Gastrocnemius medialis (tissue), 4 donors: ENCODE results near the gene PRKCQ. TPM values are rescaled to one million over a fixed set of nuclear protein-coding genes. Genes with fewer than 3 reads are reported as not detected.

Experiments
- ATAC-seq, 2 donors: fragments of 150-250 bp; one replicate each; pipeline ENCODE4 v1.9.1; 2016
- DNase-seq, 2 donors: peaks; one replicate each; pipeline ENCODE4 v3.0.0-alpha.2; 2019
- H3K27ac ChIP-seq, 4 donors: fragments of 200-600 bp; sonication (generic); 1 replicate in 1 of 4; 2 replicates in 3 of 4; pipeline ENCODE4 v1.5.1; 2016 to 2018; ENCODE audit warnings: mild to moderate bottlenecking in 2 of 4, moderate library complexity in 1 of 4
- H3K27me3 ChIP-seq, 3 donors: fragments of 200-600 bp; sonication (generic) in 2 of 3; 1 replicate in 1 of 3; 2 replicates in 2 of 3; pipeline versions ENCODE4 v1.5.1 to v1.6.0; 2016 to 2019; ENCODE audit warnings: mild to moderate bottlenecking in 1 of 3, moderate library complexity in 1 of 3
- H3K36me3 ChIP-seq, 2 donors: fragments of 200-600 bp; sonication (generic) in 1 of 2; one replicate each; pipeline ENCODE4 v1.5.1; 2017 to 2018
- H3K4me1 ChIP-seq, 2 donors: fragments of 200-600 bp; sonication (generic) in 1 of 2; one replicate each; pipeline ENCODE4 v1.5.1; 2016 to 2017; ENCODE audit warnings: mild to moderate bottlenecking in 2 of 2
- H3K4me3 ChIP-seq, 4 donors: fragments of 200-600 bp; sonication (generic) in 3 of 4; 1 replicate in 1 of 4; 2 replicates in 3 of 4; pipeline ENCODE4 v1.5.1; 2016 to 2019; ENCODE audit warnings: mild to moderate bottlenecking in 2 of 4
- H3K9me3 ChIP-seq, 3 donors: fragments of 200-600 bp; sonication (generic) in 2 of 3; 1 replicate in 1 of 3; 2 replicates in 2 of 3; pipeline ENCODE4 v1.5.1; 2016 to 2019
- CTCF ChIP-seq, 5 experiments: fragments of 450-650 bp in 3 of 5; fragments of 200-600 bp in 2 of 5; sonication (generic) in 2 of 5; IDR thresholded peaks in 4 of 5; conservative IDR thresholded peaks in 1 of 5; 1 replicate in 4 of 5; 2 replicates in 1 of 5; pipeline ENCODE4 v1.5.1; 2016 to 2019; ENCODE audit warnings: antibody characterized with exemption in 5 of 5, mild to moderate bottlenecking in 3 of 5, moderate library complexity in 3 of 5
- POLR2A ChIP-seq, 2 donors: fragments of 450-650 bp; IDR thresholded peaks; one replicate each; pipeline ENCODE4 v1.6.1; 2017; ENCODE audit warnings: antibody characterized with exemption in 2 of 2, mild to moderate bottlenecking in 2 of 2, moderate library complexity in 2 of 2
- in situ Hi-C, 4 donors: fragments of 200-750 bp; cut with MboI; loops; one replicate each; pipeline versions ENCODE4 v1.15.0 to v1.8.0; 2017; ENCODE audit warnings: low sequenced_read_pairs in 4 of 4
- intact Hi-C: fragments of 100-400 bp; cut with DNase I; formaldehyde crosslinking; loops from one replicate; pipeline ENCODE4 v1.15.1; 2023; ENCODE audit warnings: low total_unique reads
- total RNA-seq, 4 donors: library from RNA; depleted of rRNA; stranded (reverse); fragments of >200 nt; gene quantifications; one replicate each; pipeline versions ENCODE4 v1.1.0 to v1.2.3, GENCODE V29; 2016

Gene PRKCQ
- total RNA-seq, 4 donors from 2014 or later = 25.8 to 70.7 (median 38.8) TPM

GRCh38 chr10:6410830-6411229 is 169.2 kb downstream of the PRKCQ start:
- TF ChIP-seq CTCF (IDR thresholded peaks at IDR 0.05 in 4 of 5, conservative IDR thresholded peaks at IDR 0.05 in 1 of 5) (no peak), POLR2A (IDR thresholded peaks at IDR 0.05) (no peak)
- Histone ChIP-seq H3K27me3 (no peaks in the 10 kb centered on the region), H3K9me3 (no peaks in the 10 kb centered on the region), H3K27ac (peak overlapping the region; percentile 81 to 97 (median 87)), H3K4me1 (peaks cover 20 to 23% of the 10 kb centered on the region in 2 donors), H3K36me3 (no peaks in the 10 kb centered on the region), H3K4me3 (no peak overlapping the region)
- in situ Hi-C loops = loop anchor here in 1 of 4 donors (10.0 to 25.0 kb wide), 2 partner anchors 254 to 1001 kb away; partner anchors contain the start of gene SFMBT2
- ATAC-seq (no peak), DNase-seq (no peak)
- intact Hi-C loops = loop anchor here (10.0 kb wide), 1 partner anchor 174 kb away; the partner anchor contains the start of gene PRKCQ

- in situ Hi-C loops = loop anchor here in 3 of 4 donors (5.0 to 25.0 kb wide), 4 partner anchors 195 to 1002 kb away; partner anchors contain the start of gene SFMBT2 (in 1 of the 3)
- no peaks in the 10 kb centered on the region for H3K36me3 ChIP-seq
These were observed 170.0 kb downstream of the PRKCQ start for GRCh38 chr10:6409971-6410643.

GRCh38 chr10:6408799-6409198 is 171.3 kb downstream of the PRKCQ start:
- TF ChIP-seq POLR2A (IDR thresholded peaks at IDR 0.05) (no peak), CTCF (IDR thresholded peaks at IDR 0.05 in 4 of 5, conservative IDR thresholded peaks at IDR 0.05 in 1 of 5) (no peak)
- Histone ChIP-seq H3K4me1 (peaks cover 20 to 23% of the 10 kb centered on the region in 2 donors), H3K27me3 (no peaks in the 10 kb centered on the region), H3K36me3 (no peaks in the 10 kb centered on the region), H3K4me3 (no peak overlapping the region), H3K27ac (peak overlapping the region; percentile 81 to 97 (median 87)), H3K9me3 (no peaks in the 10 kb centered on the region)
- DNase-seq = no peak
- no peak for ATAC-seq
- in situ Hi-C loops (loop anchor here in 3 of 4 donors (5.0 to 25.0 kb wide), 3 partner anchors 194 to 1004 kb away; partner anchors contain the start of gene SFMBT2 (in 1 of the 3)), intact Hi-C loops (loop anchor here (10.0 kb wide), 1 partner anchor 996 kb away; no protein-coding TSS in a partner anchor)

More at GRCh38 chr10:6409971-6410643, 170.0 kb downstream of the PRKCQ start:
- TF ChIP-seq CTCF (IDR thresholded peaks at IDR 0.05 in 4 of 5, conservative IDR thresholded peaks at IDR 0.05 in 1 of 5) (no peak), POLR2A (IDR thresholded peaks at IDR 0.05) (peak in 1 of 2 donors; percentile 18)
- no peaks in the 10 kb centered on the region for H3K27me3 ChIP-seq
- intact Hi-C loops = loop anchor here (10.0 kb wide), 2 partner anchors 175 to 995 kb away; partner anchors contain the start of gene PRKCQ
- no peaks in the 10 kb centered on the region for H3K9me3 ChIP-seq
- DNase-seq (peak; percentile 73 to 80), ATAC-seq (peak; percentile 99 to 100)
- H3K4me1 ChIP-seq = peaks cover 20 to 23% of the 10 kb centered on the region in 2 donors
- H3K27ac ChIP-seq = peak overlapping the region; percentile 81 to 97 (median 87)
- peak overlapping the region in 3 of 4 donors; percentile 20 to 32 (median 31) for H3K4me3 ChIP-seq

- no peak for ATAC-seq
- no peaks in the 10 kb centered on the region for H3K36me3 ChIP-seq
- in situ Hi-C loops = loop anchor here in 3 of 4 donors (5.0 to 25.0 kb wide), 3 partner anchors 192 to 1005 kb away; partner anchors contain the start of gene SFMBT2 (in 1 of the 3)
- H3K27me3 ChIP-seq = no peaks in the 10 kb centered on the region
- intact Hi-C loops = loop anchor here (10.0 kb wide), 1 partner anchor 998 kb away; no protein-coding TSS in a partner anchor
- no peaks in the 10 kb centered on the region for H3K9me3 ChIP-seq
- no peak for DNase-seq
- H3K4me1 ChIP-seq = peaks cover 20 to 23% of the 10 kb centered on the region in 2 donors
- no peak overlapping the region for H3K4me3 ChIP-seq
- TF ChIP-seq POLR2A (IDR thresholded peaks at IDR 0.05) (no peak), CTCF (IDR thresholded peaks at IDR 0.05 in 4 of 5, conservative IDR thresholded peaks at IDR 0.05 in 1 of 5) (no peak)
- H3K27ac ChIP-seq = no peak overlapping the region
These were observed 172.9 kb downstream of the PRKCQ start for GRCh38 chr10:6407034-6407721.
